Adipocyte (in vitro differentiated cells): Measurements from ENCODE around the gene ASCC3.
A peak's percentile ranks its signal among the peaks of the same experiment; 100 is the strongest.

ENCODE experiments used
- DNase-seq: peaks from one replicate; pipeline ENCODE4 v3.0.0-alpha.2; 2015; ENCODE audit warnings: low read depth
- H3K27me3 ChIP-seq: replicated peaks from 2 replicates; pipeline ENCODE4 v1.7.0; 2013; ENCODE audit warnings: mild to moderate bottlenecking, low read length, moderate library complexity; ENCODE audit not compliant: control insufficient read depth, insufficient read depth
- H3K36me3 ChIP-seq: 2 replicates; pipeline ENCODE4 v1.7.0; 2013; ENCODE audit warnings: low read length, mild to moderate bottlenecking, moderate library complexity; ENCODE audit not compliant: control insufficient read depth, insufficient read depth, severe bottlenecking
- H3K4me1 ChIP-seq: 2 replicates; pipeline ENCODE4 v1.7.0; 2013; ENCODE audit warnings: mild to moderate bottlenecking, low read length, moderate library complexity; ENCODE audit not compliant: control insufficient read depth, insufficient read depth
- H3K4me3 ChIP-seq: 2 replicates; pipeline ENCODE4 v1.7.0; 2013; ENCODE audit warnings: mild to moderate bottlenecking, low read length, moderate library complexity
- H3K9ac ChIP-seq: 2 replicates; pipeline ENCODE4 v1.7.0; 2013; ENCODE audit warnings: mild to moderate bottlenecking, low read length, moderate library complexity
- H3K9me3 ChIP-seq: 2 replicates; pipeline ENCODE4 v1.7.0; 2013; ENCODE audit warnings: mild to moderate bottlenecking, low read length, moderate library complexity; ENCODE audit not compliant: control insufficient read depth

Gene ASCC3

DNA sequence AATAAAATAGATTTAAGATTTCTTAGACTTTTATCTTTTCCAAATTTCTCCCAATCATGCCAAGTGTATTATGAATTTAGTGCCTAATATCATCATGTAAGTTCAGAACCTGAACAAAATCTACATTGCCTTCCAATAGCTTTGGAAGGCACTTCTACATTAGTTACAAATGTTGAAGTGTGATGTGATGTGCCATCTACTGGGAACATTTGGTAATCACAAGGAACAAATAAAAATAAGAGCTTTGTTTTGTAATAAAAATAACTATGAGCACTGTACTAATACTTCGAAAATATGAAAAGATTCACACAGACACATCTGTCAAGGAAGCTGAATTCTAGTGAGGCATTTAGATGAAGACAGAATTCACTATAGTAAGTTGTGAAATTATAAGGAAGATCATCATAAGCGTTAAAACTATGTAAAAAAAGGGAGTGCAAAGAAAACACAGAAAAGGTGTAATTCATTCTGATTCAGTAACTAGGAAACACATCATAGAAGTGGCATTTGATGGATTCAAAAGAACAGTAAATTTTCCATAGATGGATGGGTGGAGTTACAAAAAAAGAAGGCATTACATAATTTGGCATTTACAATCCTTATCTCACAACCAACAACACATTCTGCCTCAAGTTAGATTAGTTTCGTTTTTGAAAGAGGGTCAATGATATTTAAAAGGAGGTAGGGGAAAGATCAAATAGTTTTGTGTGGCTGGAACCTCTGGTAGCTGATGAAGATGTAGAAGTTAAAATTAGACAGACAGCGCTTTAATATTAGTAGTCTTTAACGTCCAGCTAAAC is 161.0 kb downstream of the ASCC3 start:
- Histone ChIP-seq H3K9ac (peak overlapping the region; percentile 68), H3K4me1 (peaks cover 12% of the 10 kb centered on the region), H3K4me3 (peak overlapping the region; percentile 75), H3K36me3 (peaks cover 9% of the 10 kb centered on the region), H3K9me3 (peaks cover 7% of the 10 kb centered on the region), H3K27me3 (no peaks in the 10 kb centered on the region)
- peak; percentile 52 for DNase-seq

DNA sequence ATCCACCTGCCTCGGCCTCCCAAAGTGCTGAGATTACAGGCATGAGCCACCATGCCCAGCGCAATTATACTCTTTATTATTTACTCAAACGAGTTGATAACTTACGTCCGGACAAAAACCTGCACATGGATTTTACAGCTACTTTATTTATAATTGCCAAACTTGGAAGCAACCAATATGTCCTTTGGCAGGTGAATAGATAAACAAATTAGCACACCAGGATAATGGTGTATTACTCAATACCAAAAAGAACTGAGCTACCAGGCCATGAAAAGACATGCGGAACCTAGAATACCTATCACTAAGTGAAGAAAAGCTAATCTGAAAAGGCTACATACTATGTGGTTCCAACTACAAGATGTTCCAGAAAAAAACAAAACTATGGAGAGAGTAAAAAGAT is 168.1 kb downstream of the ASCC3 start:
- no peak for DNase-seq
- no peak overlapping the region for H3K4me3 ChIP-seq
- no peaks in the 10 kb centered on the region for H3K27me3 ChIP-seq
- H3K4me1 ChIP-seq: no peaks in the 10 kb centered on the region
- no peaks in the 10 kb centered on the region for H3K9me3 ChIP-seq
- H3K9ac ChIP-seq: no peak overlapping the region
- H3K36me3 ChIP-seq: peaks cover 11% of the 10 kb centered on the region

DNA sequence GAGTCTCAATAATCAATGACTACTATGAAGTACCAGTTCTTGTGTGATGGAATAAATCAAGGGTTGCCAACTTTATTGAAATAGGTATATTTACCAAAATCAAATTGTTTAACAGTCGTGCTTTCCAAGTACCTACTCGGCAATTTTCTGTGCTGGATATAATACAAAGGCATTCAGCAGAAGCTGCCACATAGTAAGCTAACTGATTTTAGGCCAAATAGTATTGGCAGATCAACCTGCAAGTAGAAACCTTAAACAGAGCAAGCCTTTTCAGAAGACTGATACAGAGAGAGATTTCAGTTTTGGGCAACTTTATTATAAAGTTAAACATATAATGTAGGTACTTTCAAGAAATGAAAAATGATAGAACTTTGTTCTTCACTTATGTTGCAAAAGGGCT is 174.6 kb downstream of the ASCC3 start:
- no peak overlapping the region for H3K9ac ChIP-seq
- H3K4me3 ChIP-seq: no peak overlapping the region
- no peaks in the 10 kb centered on the region for H3K27me3 ChIP-seq
- no peaks in the 10 kb centered on the region for H3K36me3 ChIP-seq
- DNase-seq: no peak
- H3K4me1 ChIP-seq: no peaks in the 10 kb centered on the region
- no peaks in the 10 kb centered on the region for H3K9me3 ChIP-seq

DNA sequence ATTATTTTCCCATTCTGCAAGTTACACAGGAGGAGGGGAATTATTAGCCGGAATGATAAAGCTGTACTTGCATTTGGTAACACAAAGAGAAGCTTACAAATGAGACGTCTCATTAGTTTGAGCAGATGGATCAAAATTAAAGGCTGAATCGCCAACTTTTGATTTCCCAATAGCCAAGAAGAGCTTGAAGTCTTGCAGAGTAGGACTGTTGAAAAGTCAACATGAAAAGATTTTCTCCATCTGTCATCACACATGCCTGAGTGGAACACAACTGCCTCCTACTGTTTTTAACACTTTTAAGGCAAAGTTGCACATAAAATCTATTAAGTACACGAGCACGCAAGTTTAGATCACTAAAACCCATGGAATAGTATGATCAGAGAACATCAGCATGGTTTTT is 176.2 kb downstream of the ASCC3 start:
- Histone ChIP-seq H3K9me3 (no peaks in the 10 kb centered on the region), H3K4me3 (no peak overlapping the region), H3K36me3 (peaks cover 1% of the 10 kb centered on the region), H3K9ac (no peak overlapping the region), H3K27me3 (no peaks in the 10 kb centered on the region), H3K4me1 (no peaks in the 10 kb centered on the region)
- DNase-seq: no peak

DNA sequence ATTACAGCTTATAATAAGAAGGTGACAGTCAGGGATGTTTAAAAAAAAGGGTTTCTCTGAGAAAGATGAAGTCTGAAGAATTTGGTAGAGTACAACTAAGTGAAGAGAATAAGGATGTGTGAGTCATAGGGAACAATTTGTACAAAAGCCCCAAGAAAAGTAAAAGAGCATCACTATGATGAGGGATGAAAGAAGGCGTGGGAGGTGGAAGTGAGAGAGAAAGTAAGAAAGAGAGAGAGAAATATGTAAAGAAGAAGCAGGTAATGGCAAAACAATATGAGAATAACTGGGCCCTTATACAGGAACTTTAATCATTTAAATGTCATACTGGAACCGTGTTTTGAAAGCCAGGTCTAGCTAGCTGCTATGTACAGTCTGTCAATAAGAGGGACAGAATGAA is 179.4 kb downstream of the ASCC3 start:
- Histone ChIP-seq H3K4me3 (no peak overlapping the region), H3K9ac (no peak overlapping the region), H3K36me3 (peaks cover 14% of the 10 kb centered on the region), H3K4me1 (no peaks in the 10 kb centered on the region), H3K27me3 (no peaks in the 10 kb centered on the region), H3K9me3 (no peaks in the 10 kb centered on the region)
- no peak for DNase-seq

DNA sequence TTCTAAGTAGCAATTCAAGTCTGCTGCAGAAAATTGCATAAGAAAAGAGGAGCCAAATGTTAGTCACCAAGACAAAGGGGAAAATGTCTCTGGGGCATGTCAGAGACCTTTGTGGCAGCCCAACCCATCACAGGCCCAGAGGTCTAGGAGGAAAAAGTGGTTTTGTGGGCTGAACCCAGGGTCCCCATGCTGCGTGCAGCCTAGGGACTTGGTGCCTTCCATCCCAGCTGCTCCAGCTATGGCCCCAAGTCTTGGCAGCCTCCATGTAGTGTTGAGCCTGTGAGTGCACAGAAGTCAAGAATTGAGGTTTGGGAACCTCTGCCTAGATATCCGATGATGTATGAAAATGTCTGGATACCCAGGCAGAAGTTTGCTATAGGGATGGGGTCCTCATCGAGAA is 181.1 kb downstream of the ASCC3 start:
- Histone ChIP-seq H3K4me3 (no peak overlapping the region), H3K9me3 (no peaks in the 10 kb centered on the region), H3K36me3 (peaks cover 14% of the 10 kb centered on the region), H3K27me3 (no peaks in the 10 kb centered on the region), H3K9ac (no peak overlapping the region), H3K4me1 (no peaks in the 10 kb centered on the region)
- no peak for DNase-seq

DNA sequence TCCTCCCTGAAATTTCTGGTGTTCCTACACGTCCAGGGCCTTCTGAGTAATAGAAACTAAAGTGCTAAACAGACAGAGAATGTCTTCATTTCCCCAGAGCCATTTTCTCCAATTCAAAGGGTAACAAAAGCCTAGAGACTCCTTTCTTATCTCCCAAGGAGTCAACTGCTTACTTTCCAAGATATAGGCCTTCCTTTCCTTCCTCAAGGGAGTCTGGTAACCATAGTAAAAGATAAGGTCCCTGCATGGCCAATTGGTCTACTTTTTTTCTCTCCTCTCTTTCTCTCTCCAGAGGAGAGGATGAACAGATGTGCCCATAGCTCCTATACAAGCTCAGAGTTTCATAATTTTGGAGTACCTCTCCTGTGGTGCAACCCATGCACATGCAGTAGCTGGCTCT is 185.7 kb downstream of the ASCC3 start:
- H3K4me1 ChIP-seq: no peaks in the 10 kb centered on the region
- peaks cover 14% of the 10 kb centered on the region for H3K36me3 ChIP-seq
- H3K9ac ChIP-seq: no peak overlapping the region
- no peak overlapping the region for H3K4me3 ChIP-seq
- H3K9me3 ChIP-seq: no peaks in the 10 kb centered on the region
- no peak for DNase-seq
- no peaks in the 10 kb centered on the region for H3K27me3 ChIP-seq

DNA sequence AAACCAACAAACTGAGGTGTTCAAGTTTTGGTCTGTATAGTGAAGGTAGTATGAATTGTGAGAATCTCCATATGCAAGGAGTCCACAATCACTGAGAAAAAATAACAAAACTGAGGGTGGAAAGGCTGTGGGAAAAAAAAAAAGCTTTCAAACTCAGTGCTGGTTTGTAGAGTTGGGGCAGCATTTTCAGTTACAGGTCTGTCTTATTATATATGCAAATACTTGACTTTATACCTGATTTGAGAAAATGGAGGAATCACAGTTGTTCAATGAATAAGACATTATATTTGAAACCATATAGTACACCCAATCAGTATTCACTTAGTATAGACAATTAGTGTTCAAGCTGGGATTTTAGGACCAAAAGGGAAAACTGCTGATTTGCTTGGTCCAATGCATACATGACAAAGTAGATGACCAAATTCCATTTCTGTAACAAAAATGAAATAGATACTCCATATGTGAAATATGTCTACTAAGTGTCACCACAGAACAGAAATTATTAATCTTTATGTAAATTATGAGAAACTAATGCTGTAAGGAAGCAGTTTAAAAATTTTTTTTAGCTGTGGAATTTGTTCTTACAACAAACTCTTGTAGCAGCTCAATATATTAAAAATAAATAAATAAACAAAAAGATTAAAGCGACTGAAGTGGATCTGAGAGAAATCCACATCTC is 187.7 kb downstream of the ASCC3 start:
- Histone ChIP-seq H3K27me3 (no peaks in the 10 kb centered on the region), H3K4me3 (no peak overlapping the region), H3K9me3 (no peaks in the 10 kb centered on the region), H3K36me3 (no peaks in the 10 kb centered on the region), H3K9ac (no peak overlapping the region), H3K4me1 (no peaks in the 10 kb centered on the region)
- DNase-seq: no peak

DNA sequence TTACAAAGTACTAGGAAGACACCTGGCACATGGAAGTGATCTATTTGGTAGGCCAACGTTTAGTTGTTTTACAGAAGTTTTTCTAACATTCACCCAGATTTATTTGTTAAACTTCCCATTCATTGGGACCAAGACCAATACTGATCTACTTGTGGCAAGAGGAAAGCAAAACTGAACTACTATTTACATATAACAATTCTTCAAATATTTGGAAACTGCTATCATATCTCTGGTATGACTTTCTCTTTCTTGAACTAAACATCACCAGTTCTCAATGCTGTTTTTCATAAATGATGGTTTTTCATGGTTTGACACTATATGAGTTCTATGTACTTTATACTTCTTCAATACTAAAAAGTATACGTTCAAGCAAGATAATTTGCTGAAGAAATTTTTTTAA is 189.2 kb downstream of the ASCC3 start:
- Histone ChIP-seq H3K36me3 (no peaks in the 10 kb centered on the region), H3K4me3 (no peak overlapping the region), H3K9ac (no peak overlapping the region), H3K27me3 (no peaks in the 10 kb centered on the region), H3K9me3 (no peaks in the 10 kb centered on the region), H3K4me1 (no peaks in the 10 kb centered on the region)
- DNase-seq: peak; percentile 11

DNA sequence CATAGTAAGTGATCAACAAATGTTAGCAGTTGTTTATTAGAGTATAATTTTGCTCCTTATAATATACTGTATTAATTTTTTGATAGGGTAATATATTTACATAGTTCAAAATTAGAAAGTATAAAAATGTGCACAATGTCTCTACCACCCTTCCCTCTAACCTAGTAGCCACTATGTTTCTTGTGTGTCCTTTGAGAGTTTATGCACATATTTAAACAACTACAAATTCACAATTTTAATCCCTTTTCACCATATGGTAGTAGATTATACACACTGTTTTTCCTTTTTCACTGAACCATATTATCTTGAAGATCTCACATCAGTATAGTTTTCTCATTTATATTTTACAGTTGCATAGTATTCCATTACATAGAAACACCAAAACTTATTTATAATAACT is 194.9 kb downstream of the ASCC3 start:
- Histone ChIP-seq H3K27me3 (no peaks in the 10 kb centered on the region), H3K9ac (no peak overlapping the region), H3K4me3 (no peak overlapping the region), H3K9me3 (no peaks in the 10 kb centered on the region), H3K36me3 (peaks cover 3% of the 10 kb centered on the region), H3K4me1 (peaks cover 8% of the 10 kb centered on the region)
- DNase-seq: no peak

DNA sequence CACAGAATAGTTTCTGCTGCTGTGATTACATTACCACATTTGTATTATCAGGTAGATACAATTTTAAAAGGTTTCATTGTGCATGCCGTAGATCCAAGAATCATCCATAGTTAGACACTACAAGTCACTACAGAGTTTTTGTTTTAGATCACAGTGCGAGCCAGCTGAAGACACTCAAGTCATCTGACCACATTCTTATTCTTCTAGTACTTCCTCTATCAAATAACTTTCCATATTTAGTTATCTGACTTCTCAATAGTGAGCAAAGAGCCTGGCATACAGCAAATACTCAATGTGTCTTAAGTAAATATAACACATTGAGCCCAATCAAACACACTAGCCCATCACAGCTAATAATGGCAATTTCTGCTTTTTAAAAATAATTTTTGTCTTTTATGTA is 195.4 kb downstream of the ASCC3 start:
- DNase-seq: no peak

More for the DNA sequence above, 195.4 kb downstream of the ASCC3 start:
- no peaks in the 10 kb centered on the region for H3K9me3 ChIP-seq
- peaks cover 3% of the 10 kb centered on the region for H3K36me3 ChIP-seq
- no peak overlapping the region for H3K9ac ChIP-seq
- no peak overlapping the region for H3K4me3 ChIP-seq
- H3K4me1 ChIP-seq: peaks cover 8% of the 10 kb centered on the region
- no peaks in the 10 kb centered on the region for H3K27me3 ChIP-seq
